ENCODE measurements around the gene UBAC2. TPM values are rescaled to one million over a fixed set of nuclear protein-coding genes. Genes with fewer than 3 reads are reported as not detected.

Gene UBAC2
- total and polyA plus RNA-seq, 4 donors, result 32.9 to 42.3 (median 35.3) TPM

- 87% methylated on average over 4 of the region's 4 CpGs for WGBS
- Histone ChIP-seq H3K9me3 (ENCODE audit: control insufficient read depth in 4 of 4, low read length in 3 of 4) (no peaks in the 10 kb centered on the region), H3K4me1 (ENCODE audit: control insufficient read depth in 4 of 4, insufficient read depth in 4 of 4, low read length in 3 of 4) (peaks cover 0 to 11% (median 1%) of the 10 kb centered on the region in 4 donors), H3K36me3 (ENCODE audit: control insufficient read depth in 4 of 4, insufficient read depth in 3 of 4, low read depth in 1 of 4, low read length in 3 of 4) (peaks cover 0 to 3% (median 1%) of the 10 kb centered on the region in 4 donors), H3K27ac (ENCODE audit: low read depth in 1 of 2, low read length in 2 of 2) (no peak overlapping the region), H3K9ac (ENCODE audit: low read depth in 1 of 2, low read length in 2 of 2) (no peak overlapping the region), H3K4me3 (ENCODE audit: low read depth in 1 of 3, low read length in 3 of 3) (no peak overlapping the region), H3K27me3 (ENCODE audit: control insufficient read depth in 4 of 4, insufficient read depth in 4 of 4, low read length in 3 of 4) (no peaks in the 10 kb centered on the region)
- DNase-seq (ENCODE audit: low spot score), result no peak
- TF ChIP-seq REST (IDR thresholded peaks at IDR 0.05) (no peak), MAX (IDR thresholded peaks at IDR 0.05) (no peak), FOXA2 (IDR thresholded peaks at IDR 0.05) (no peak), JUND (IDR thresholded peaks at IDR 0.05) (no peak), NR2F2 (IDR thresholded peaks at IDR 0.05) (no peak), FOXA1 (IDR thresholded peaks at IDR 0.05) (no peak), TAF1 (conservative IDR thresholded peaks at IDR 0.05) (no peak), RAD21 (IDR thresholded peaks at IDR 0.05) (no peak), RXRA (IDR thresholded peaks at IDR 0.05) (no peak), SP1 (IDR thresholded peaks at IDR 0.05) (no peak), ATF3 (IDR thresholded peaks at IDR 0.05) (no peak), GABPA (IDR thresholded peaks at IDR 0.05 in 1 of 2, conservative IDR thresholded peaks at IDR 0.05 in 1 of 2) (no peak), HNF4A (conservative IDR thresholded peaks at IDR 0.05) (no peak)
- TF ChIP-seq, protein P1, sequence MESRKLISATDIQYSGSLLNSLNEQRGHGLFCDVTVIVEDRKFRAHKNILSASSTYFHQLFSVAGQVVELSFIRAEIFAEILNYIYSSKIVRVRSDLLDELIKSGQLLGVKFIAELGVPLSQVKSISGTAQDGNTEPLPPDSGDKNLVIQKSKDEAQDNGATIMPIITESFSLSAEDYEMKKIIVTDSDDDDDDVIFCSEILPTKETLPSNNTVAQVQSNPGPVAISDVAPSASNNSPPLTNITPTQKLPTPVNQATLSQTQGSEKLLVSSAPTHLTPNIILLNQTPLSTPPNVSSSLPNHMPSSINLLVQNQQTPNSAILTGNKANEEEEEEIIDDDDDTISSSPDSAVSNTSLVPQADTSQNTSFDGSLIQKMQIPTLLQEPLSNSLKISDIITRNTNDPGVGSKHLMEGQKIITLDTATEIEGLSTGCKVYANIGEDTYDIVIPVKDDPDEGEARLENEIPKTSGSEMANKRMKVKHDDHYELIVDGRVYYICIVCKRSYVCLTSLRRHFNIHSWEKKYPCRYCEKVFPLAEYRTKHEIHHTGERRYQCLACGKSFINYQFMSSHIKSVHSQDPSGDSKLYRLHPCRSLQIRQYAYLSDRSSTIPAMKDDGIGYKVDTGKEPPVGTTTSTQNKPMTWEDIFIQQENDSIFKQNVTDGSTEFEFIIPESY (IDR thresholded peaks at IDR 0.05), result no peak
Observed at GRCh38 chr13:99310382-99311031, 109.9 kb downstream of the UBAC2 start.

GRCh38 chr13:99311137-99311536, 110.5 kb downstream of the UBAC2 start:
- TF ChIP-seq GABPA (IDR thresholded peaks at IDR 0.05 in 1 of 2, conservative IDR thresholded peaks at IDR 0.05 in 1 of 2), result no peak
- Histone ChIP-seq H3K27ac (ENCODE audit: low read depth in 1 of 2, low read length in 2 of 2) (no peak overlapping the region), H3K4me1 (ENCODE audit: control insufficient read depth in 4 of 4, insufficient read depth in 4 of 4, low read length in 3 of 4) (peaks cover 0 to 11% (median 1%) of the 10 kb centered on the region in 4 donors), H3K36me3 (ENCODE audit: control insufficient read depth in 4 of 4, insufficient read depth in 3 of 4, low read depth in 1 of 4, low read length in 3 of 4) (peaks cover 0 to 3% (median 1%) of the 10 kb centered on the region in 4 donors), H3K9me3 (ENCODE audit: control insufficient read depth in 4 of 4, low read length in 3 of 4) (no peaks in the 10 kb centered on the region), H3K4me3 (ENCODE audit: low read depth in 1 of 3, low read length in 3 of 3) (no peak overlapping the region), H3K27me3 (ENCODE audit: control insufficient read depth in 4 of 4, insufficient read depth in 4 of 4, low read length in 3 of 4) (no peaks in the 10 kb centered on the region), H3K9ac (ENCODE audit: low read depth in 1 of 2, low read length in 2 of 2) (no peak overlapping the region)
- WGBS, result 89% methylated on average over 4 of the region's 4 CpGs
- DNase-seq (ENCODE audit: low spot score), result no peak
